HG03342 (cell line): Measurements from ENCODE around the gene NOTCH4.
A peak's percentile ranks its signal among the peaks of the same experiment; 100 is the strongest.
"Not testable (repeated sequence)": the region's sequence is repeated elsewhere in the genome, so short reads cannot be mapped to it uniquely, and the experiment has no call there.

Experiments used
- ATAC-seq: cut with Tn5 transposase; IDR thresholded peaks from one replicate; pipeline ENCODE4 v1.9.1; 2021; ENCODE audit warnings: mild to moderate bottlenecking, moderate library complexity; ENCODE audit not compliant: unreplicated experiment

NOTCH4 gene

DNA sequence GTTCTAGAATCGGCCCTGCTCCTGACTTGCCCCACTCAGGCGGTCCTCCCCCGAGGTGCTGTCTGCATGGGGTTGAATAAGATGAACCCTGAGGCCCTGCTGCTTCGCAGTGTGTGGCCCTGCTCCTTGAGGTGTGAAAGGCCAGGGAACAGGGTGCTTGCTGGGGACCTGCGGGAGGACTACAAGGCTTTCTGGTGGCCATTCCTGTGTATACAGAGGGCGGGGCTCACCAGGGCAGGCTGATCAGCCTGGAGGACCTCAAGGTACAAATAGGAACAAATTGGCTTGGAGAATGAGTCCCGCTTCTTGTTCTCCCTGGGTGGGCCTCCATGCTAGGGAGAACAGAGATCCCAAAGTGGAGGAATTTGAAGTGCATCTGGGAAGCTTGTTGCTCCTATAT lies 5.7 kb downstream of the NOTCH4 start:
- ATAC-seq: no peak

DNA sequence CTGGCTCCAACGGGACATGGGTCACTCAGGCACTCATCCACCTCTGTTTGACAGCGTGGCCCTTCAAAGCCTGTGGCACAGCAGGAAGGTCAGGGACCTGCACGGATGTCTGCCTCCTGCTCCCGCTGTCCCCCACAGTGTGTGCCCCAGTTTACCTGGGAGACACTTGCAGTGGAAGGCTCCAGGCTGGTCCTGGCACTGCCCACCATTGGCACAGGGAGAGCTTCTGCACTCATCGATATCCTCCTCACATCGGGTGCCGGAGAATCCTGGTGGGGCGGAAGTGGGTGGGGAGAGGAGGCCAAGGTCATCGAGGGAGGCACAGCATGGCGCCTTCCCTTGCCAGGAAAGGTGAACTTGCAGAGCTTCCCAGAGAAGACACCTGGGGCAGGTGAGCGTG lies 6.9 kb downstream of the NOTCH4 start:
- no peak for ATAC-seq

DNA sequence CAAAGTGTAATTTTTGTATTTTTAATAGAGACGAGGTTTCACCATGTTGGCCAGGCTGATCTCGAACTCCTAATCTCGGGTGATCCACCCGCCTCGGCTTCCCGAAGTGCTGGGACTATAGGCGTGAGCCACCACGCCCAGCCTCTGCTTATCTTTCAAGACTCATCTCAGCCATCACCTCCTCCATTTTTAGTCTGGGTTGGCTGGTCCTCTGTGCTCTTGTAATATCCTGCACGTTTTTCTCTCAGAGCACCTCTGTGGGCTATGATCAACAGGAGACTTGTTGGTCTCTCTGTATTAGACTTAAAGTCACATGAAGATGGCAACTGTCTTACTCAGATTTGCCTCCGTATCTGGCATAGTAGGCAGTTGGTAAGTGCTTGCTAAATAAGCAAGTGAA lies 7.6 kb downstream of the NOTCH4 start:
- no peak for ATAC-seq

DNA sequence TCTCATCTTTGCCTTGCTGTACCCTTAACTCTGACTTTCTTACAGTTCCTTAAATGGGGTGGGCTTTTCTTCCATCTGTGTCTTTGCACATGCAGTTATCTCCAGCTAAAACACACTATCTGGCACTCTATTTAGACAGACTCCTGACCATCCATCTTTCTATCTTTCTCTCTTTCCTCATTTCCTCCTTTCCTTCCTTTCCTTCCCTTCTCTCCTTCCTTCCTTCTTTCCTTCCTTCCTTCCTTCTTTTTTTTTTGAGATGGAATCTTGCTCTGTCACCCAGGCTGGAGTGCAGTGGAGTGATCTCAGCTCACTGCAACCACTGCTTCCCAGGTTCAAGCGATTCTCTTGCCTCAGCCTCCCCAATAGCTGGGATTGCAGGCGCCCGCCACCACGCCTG lies 8.2 kb downstream of the NOTCH4 start:
- ATAC-seq: no peak

DNA sequence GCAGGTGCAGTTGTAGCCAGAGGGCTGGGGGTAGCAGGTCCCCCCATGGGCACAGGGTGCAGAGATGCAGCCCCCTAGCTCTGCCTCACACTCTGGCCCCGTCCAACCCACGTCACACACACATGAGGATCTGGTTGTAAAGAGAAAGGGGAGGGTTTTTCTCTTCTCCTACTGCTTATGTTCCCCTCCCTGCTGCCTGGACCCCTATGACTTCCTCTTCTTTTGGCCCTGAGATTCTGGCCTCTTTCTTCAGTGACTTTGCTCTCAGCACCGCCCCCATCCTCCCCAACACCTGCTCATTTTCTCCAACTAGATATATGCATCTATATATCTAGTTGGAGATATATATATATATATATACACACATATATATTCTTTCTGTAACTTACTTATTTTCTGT lies 9.7 kb downstream of the NOTCH4 start:
- ATAC-seq: no peak

DNA sequence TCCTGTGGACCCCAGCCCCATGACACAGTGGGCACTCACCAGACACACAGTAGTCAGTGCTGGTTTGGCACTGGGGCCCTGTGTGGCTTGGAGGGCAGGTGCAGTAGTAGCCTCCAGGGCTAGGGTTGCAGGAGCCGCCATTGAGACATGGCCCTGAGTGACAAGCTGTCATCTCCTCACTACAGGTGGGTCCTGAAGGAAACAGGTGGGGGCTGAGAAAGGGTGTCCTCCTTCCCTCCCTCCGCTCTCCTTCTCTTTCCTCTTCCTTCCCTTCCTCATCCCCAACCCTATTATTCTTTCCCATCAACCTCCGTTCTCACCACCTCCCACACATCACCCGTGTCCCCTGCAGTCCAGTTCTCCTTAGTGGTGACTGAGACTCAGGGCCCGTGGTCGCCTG lies 10.2 kb downstream of the NOTCH4 start:
- ATAC-seq: no peak

DNA sequence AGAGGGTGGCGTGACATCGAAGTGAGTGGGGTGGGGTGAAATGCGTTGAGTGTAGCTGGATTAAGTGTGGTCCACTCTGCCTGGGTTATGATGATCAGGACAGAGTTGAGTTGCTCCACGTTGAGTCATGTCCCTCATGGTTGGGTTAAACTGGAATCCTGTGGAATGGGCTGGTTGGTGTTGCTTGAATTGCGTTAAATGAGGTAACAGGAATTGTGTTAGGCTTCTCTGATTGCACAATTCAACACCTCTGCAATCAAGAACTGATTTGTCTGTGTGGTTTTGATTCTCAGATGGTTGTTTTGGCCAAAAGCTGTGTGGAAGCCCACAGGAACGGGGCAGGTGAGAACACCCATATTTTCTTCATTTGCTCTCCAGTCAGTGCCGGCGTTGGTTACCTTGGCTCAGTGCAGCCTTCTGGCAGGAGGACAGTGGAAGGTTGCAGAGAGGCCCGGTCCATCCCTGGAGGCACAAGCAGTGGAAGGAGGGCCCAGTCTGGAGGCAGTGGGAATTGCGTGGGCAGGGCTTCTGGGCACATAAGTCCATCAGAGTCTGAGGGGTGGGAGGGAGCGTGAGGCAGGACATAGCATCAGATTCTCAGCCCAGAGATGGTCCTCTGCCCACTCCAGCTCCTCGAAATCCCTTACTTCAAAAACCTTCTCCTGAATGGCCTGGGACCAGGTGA lies 11.6 kb downstream of the NOTCH4 start:
- ATAC-seq: no peak

DNA sequence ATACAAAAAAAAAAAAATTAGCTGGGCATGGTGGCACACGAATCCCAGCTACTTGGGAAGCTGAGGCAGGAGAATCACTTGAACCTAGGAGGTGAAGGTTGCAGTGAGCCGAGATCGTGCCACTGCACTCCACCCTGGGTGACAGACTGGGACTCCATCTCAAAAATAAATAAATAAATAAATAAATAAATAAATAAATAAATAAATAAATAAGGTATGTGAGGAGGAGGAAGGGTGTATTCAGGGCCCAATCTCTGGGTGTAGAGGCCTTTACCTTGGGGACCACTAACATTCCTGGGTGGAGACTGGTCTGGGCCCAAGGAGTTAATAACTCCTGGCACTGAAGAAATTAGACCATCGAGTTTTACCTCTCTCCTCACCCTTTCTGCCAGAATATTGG lies 12.4 kb downstream of the NOTCH4 start:
- ATAC-seq: not testable (repeated sequence)

DNA sequence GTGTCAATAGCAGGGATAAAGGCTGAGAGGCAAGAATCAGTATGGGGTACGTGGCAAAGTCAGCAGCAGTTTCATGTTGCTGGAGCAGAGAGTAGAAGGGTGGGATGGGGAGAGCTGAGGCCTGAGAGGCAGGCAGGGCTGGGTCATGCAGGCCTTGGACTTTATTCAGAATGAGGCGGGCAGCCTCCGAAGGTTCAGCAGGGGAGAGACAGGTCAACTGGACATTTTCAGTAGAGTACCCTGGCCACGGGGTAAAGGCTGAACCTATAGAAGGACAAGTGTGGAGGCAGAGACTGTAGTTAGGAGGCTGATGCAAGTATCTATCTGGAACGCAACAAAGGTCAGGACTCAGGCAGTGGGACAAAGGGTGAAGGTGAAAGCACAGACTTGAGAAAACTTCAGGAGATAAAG lies 13.7 kb downstream of the NOTCH4 start:
- no peak for ATAC-seq

DNA sequence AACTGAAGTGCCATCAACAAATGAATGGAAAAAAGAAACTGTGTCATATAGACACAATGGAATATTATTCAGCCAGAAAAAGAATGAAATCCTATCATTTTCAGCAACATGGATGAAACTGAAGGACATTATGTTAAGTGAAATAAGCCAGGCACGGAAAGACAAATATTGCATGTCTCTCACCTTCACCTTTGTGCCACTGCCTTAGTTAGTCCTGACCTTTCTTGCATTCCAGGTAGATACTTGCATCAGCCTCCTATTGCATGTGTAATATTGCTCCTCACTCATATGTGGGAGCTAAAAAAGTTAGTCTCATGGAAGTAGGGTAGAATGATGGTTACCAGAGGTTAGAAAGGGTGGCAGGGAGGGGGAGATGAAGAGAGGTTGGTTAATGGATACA lies 14.9 kb downstream of the NOTCH4 start:
- no peak for ATAC-seq

DNA sequence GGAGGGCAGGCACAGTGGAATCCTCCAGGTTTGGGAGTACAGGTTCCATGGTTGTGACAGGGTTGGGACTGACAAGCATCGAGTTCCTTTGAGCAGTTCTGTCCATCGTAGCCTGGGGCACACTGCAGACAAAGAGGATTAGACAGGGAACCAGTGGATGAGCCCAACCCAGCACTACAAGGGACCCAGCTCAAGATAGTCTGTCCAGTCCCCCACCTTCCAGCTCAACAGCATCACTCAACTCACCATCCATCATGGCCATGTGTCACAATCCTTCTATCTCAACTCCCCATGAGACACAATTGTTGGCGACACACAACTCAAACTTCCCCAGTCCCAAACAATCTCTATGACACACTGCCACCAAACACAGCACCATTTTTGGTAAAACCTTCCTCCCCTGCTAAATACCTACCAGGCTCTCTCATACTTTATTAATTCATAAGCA lies 19.6 kb downstream of the NOTCH4 start:
- ATAC-seq: no peak

DNA sequence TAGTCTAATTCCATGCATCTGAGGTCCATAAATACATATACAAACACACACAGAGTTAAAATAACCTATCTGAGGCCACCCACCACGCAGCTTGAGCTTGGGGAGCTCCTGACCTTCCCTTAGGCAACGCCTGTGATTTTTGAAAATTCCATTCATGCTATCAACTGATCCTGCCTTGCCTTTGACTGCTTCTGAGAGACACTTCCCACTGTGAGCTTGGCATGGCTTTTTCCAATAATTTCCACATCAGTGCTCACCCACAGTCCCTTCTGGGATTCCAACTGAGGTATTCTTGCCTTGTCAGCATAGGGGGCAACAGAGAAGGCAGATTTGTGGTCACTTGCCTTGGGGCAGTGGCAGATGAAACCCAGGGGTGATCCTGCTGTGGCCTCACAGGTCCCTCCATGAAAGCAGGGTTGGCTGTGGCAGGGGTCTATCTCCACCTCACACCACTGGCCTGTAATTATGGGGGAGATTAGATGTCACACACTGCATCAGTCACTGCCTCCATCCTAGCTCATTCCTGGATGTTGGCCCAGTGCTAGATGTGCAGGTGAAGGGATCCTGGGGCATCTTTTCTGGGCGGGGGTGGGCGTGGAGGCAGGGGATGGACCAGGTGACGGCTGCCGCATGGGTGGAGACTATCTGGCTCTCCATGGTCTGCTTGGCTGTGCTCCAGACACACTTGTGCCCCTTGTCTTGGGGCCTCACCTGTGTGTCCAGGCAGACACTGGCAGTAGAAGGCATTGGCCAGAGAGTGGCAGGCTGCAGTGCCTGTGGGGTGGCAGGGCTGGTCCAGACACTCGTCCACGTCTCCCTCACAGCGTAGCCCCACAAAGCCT lies 20.2 kb downstream of the NOTCH4 start:
- no peak for ATAC-seq

DNA sequence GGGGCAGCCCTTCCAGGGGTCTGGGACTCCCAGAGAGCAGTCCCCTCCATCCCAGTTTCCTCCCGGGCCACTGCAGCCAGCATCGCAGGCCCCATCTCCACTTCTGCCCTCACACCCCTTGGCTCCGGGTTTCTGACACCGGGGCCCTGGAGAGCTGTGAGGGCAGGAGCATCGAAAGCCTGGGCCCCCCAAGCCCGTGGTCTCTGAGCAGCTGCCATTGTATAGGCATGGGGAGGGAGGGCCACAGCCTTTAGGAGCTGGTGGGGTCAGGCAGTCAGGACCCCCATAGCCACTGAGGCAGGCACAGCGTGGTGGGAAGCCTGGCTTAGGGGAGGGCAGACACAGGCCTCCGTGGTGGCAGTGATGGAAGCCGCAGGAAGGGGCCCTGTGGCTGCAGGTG lies 21.7 kb downstream of the NOTCH4 start:
- ATAC-seq: no peak

DNA sequence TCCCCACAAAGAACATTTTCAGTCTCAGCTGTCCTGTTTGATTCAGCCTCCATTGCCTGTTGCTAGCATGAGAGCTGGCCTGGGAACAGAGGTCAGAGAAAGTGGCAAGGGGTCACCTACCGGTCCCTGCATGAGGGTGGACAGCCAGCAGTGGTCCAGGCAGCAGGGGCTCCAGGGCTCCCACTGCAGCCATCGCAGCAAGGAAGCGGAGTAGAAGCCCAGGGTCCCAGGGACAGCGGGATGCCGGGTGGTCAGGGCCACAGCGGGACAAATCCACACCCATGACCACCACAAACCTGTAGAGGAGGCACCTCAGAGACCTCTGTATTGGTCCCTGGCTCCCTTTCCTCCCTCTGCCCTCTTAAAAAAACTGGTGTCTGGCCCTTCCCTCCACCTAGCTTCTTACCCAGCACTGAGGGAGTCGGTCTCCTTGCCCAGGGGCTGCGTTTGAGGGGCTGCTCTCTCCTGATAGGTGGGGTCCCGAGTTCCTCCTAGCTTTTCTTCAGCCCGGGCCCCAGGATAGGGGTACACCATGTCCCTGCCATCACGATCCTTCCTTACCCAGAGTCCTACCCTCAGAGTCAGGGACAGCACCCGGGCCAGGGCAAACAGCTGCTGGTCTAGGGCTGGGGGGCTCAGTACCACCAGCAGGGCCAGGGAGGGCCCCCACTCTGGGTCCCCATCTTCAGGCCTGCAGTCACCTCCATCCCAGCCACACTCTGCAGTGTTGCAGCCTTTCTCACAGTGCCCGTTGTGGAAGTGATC lies 23.0 kb downstream of the NOTCH4 start:
- ATAC-seq: no peak

DNA sequence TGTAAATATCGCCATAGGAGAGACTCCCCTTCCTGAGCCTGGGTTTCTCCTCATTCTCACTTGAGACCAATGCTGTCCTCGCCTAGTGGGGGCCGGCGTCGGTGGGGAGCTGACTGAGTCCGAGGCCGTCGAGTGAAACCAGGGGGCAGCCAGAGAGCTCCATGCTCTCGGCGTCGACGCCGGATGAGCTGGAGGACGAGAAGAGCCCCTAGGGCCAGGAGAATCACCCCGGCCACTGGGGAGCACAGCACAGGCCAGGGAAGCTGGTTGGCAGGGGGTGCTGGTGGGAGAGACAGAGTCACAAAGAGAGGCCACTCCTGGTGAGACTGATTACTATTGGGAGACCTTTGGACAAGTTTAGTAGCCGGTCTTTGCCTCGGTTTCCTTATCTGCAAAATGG lies 25.0 kb downstream of the NOTCH4 start:
- no peak for ATAC-seq

DNA sequence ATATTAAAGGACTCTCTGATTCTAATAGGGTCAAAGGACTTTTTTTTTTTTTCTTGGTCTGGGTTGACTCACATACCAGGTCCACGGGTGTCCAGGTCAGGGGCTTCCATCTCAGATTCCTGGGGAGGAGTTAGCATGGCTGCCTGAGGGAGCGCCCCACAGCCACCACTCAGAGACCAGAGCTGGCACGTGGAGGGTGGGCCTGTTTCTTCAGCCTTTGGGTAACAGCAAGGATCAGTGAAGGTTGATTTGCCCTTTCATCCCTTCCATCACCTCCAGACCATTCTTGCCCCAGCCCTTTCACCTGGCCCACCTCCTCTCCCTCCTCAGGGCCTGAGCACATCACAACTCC lies 25.5 kb downstream of the NOTCH4 start:
- ATAC-seq: no peak

DNA sequence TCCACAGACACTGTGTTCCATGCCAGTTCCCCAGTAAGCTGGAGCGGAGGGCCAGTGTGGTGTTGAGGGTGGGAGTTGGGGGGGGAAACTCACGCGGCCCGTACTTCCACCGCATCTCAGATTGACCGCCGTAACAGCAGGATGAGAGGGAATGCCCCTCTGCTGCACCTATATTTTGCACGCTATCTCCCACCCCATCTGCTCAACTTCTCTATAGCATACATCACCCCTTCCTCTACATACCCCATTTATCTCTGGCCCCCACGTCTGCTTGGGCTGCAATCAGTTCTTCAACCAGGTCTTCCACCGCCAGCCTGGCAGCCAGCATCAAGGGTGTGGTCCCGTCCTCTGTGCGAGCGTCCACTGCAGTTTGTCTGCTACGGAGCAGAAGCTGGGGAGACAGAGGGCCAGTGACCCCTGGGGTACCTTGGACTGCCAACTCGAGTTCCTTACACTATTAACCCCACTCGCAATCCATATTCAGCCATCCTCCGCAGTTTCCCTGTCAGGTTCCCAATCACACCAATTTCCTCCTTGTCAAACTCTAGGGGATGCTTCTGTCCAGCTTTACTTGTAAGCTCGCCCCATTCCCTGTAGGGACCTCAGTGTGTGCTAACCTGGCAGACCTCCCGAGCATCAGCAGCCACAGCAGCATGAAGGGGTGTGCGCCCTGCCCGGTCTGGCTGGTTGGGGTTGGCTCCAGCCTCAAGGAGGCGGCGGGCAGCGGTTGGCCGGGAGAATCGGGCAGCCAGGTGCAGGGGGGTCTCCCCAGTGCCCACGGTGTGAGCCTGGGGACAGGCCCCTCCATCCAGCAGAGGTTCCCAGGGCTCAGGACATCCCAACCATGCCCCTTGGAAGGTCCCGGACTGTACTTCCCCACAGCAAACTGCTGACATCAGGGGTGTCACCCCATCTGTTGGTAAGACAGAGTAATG lies 26.9 kb downstream of the NOTCH4 start:
- no peak for ATAC-seq

DNA sequence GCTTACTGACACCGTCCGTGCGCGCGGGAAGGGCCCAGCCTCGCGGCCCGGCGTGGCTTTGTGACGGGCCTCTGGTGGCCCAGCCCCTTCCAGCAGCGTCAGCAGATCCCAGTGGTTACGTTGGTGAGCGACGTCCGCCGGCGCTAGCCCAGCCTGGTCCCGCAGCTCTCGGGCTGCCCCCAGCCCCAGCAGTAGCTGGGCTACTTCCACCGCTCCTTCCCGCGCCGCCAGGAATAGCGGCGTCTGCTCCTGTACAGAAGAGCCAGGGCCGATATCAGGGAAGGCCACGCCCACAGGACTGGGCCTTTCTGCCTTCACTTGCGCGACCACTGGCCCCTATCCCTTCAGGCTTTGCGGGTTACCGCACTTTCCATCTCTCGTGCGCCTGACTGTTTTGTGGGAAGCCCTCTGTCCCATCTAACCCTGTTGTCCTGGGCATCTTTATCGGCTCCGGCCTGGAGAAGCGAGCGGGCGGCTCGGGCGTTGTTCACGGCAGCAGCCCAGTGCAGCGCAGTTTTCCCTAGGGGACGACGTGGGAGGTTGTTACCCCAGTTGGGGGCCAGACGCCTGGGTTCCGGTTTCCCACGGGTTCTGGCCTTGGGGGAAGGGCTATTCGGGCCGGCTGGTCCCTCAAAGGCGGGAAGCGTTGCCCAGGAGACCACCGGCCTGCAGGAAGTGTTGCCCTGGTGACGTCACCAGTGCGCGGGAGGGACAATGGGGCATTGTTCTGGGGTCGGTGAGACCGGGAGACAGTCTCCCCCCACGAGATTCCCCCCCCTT lies 27.8 kb downstream of the NOTCH4 start:
- peak; percentile 23 for ATAC-seq

DNA sequence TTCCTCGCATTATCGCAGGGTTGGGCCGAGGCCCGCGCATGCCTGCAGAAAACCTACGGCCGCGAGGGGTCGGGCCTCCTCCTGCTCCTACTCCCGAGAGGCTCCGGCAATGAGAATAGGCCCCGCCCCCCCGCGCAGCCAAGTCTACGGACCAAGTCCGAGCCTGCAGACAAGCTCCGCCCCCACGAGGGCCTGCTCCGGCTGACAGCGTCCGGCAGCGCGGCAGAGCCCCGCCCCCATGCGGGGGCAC lies 28.3 kb downstream of the NOTCH4 start:
- ATAC-seq: peak; percentile 71
